Measurements from ENCODE around the gene S100A5.

S100A5 gene

GRCh38 chr1:153567621-153568366 is 27.1 kb upstream of the S100A5 start (continued):
- TF ChIP-seq ZNF571 (tag by site-specific recombination; IDR thresholded peaks at IDR 0.05) (no peak), ZNF354C (tag by site-specific recombination; IDR thresholded peaks at IDR 0.05; ENCODE audit: borderline replicate concordance, low read depth) (no peak), ZNF561 (tag by site-specific recombination; IDR thresholded peaks at IDR 0.05; ENCODE audit: borderline replicate concordance) (no peak), ZNF24 (tag by site-specific recombination; IDR thresholded peaks at IDR 0.05) (no peak), ZBTB8A (tag by site-specific recombination; IDR thresholded peaks at IDR 0.05) (no peak), AEBP2 (tag by site-specific recombination; IDR thresholded peaks at IDR 0.05; ENCODE audit: borderline replicate concordance) (no peak), PRDM1 (tag by site-specific recombination; IDR thresholded peaks at IDR 0.05) (no peak), ZFP69B (tag by site-specific recombination; IDR thresholded peaks at IDR 0.05) (no peak), ZNF423 (tag by site-specific recombination; IDR thresholded peaks at IDR 0.05) (no peak), KLF7 (tag by site-specific recombination; IDR thresholded peaks at IDR 0.05; ENCODE audit: borderline replicate concordance) (no peak), ZSCAN23 (tag by site-specific recombination; IDR thresholded peaks at IDR 0.05) (no peak), ZBTB6 (tag by site-specific recombination; IDR thresholded peaks at IDR 0.05) (no peak), ZNF530 (tag by site-specific recombination; IDR thresholded peaks at IDR 0.05; ENCODE audit: low read depth) (no peak), ZNF10 (tag by site-specific recombination; IDR thresholded peaks at IDR 0.05) (no peak), ZNF777 (tag by site-specific recombination; IDR thresholded peaks at IDR 0.05; ENCODE audit: borderline replicate concordance) (no peak), PRDM10 (tag by site-specific recombination; IDR thresholded peaks at IDR 0.05) (0 out of 2 replicates have a peak, but pooled peaks have one; percentile 28), ZNF707 (tag by site-specific recombination; IDR thresholded peaks at IDR 0.05) (no peak), ZNF626 (tag by site-specific recombination; IDR thresholded peaks at IDR 0.05) (no peak), ZNF398 (tag by site-specific recombination; IDR thresholded peaks at IDR 0.05) (peak; percentile 56; the same call in 1 of the 2 replicates), ZNF221 (tag by site-specific recombination; IDR thresholded peaks at IDR 0.05; ENCODE audit: borderline replicate concordance) (no peak), ZNF341 (tag by site-specific recombination; IDR thresholded peaks at IDR 0.05; ENCODE audit: low read depth) (no peak), HOXA7 (CRISPR knock-in tag; IDR thresholded peaks at IDR 0.05; ENCODE audit: borderline replicate concordance) (no peak), ZBTB1 (tag by site-specific recombination; IDR thresholded peaks at IDR 0.05) (no peak), ZNF488 (tag by site-specific recombination; IDR thresholded peaks at IDR 0.05) (no peak), ZNF157 (tag by site-specific recombination; IDR thresholded peaks at IDR 0.05) (no peak), EGR2 (tag by site-specific recombination; IDR thresholded peaks at IDR 0.05; ENCODE audit: low read depth) (peak; percentile 62), ZSCAN18 (tag by site-specific recombination; IDR thresholded peaks at IDR 0.05) (no peak), ZNF140 (tag by site-specific recombination; IDR thresholded peaks at IDR 0.05) (no peak), ZXDB (tag by site-specific recombination; IDR thresholded peaks at IDR 0.05) (no peak), ZNF266 (tag by site-specific recombination; IDR thresholded peaks at IDR 0.05; ENCODE audit: low read depth) (no peak)
